Thymus (tissue), 14 donors: ENCODE data around the gene EEF1AKMT1. TPM values are rescaled to one million over a fixed set of nuclear protein-coding genes. Genes with fewer than 3 reads are reported as not detected.

Source experiments
- DNase-seq, 9 donors: peaks; one replicate each; pipeline ENCODE4 v3.0.0-alpha.2; 2013; ENCODE audit warnings: low spot score in 9 of 9, low read depth in 6 of 9, missing footprints in 1 of 9
- H3K27ac ChIP-seq, 2 donors: one replicate each; pipeline ENCODE4 v1.5.1; 2013; ENCODE audit warnings: control low read depth in 1 of 2, low read depth in 1 of 2, low read length in 1 of 2, mild to moderate bottlenecking in 1 of 2, moderate library complexity in 1 of 2
- H3K27me3 ChIP-seq, 2 donors: one replicate each; pipeline ENCODE4 v1.5.1; 2013; ENCODE audit warnings: low read length in 1 of 2; ENCODE audit not compliant: control insufficient read depth in 2 of 2, insufficient read depth in 1 of 2
- H3K36me3 ChIP-seq, 2 donors: one replicate each; pipeline ENCODE4 v1.5.1; 2013; ENCODE audit warnings: low read length in 1 of 2, mild to moderate bottlenecking in 1 of 2, moderate library complexity in 1 of 2; ENCODE audit not compliant: control insufficient read depth in 2 of 2, insufficient read depth in 2 of 2
- H3K4me1 ChIP-seq, 2 donors: one replicate each; pipeline ENCODE4 v1.5.1; 2013; ENCODE audit warnings: low read length in 2 of 2; ENCODE audit not compliant: control insufficient read depth in 2 of 2, insufficient read depth in 2 of 2
- H3K4me3 ChIP-seq, 2 donors: one replicate each; pipeline ENCODE4 v1.5.1; 2013; ENCODE audit warnings: low read length in 2 of 2, control low read depth in 1 of 2, mild to moderate bottlenecking in 1 of 2
- H3K9me3 ChIP-seq, 2 donors: one replicate each; pipeline ENCODE4 v1.5.1; 2013; ENCODE audit warnings: low read length in 1 of 2, mild to moderate bottlenecking in 1 of 2; ENCODE audit not compliant: control insufficient read depth in 2 of 2, insufficient read depth in 1 of 2
- WGBS: extraction: QIAGEN DNeasy Blood & Tissue Kit; methylation state at CpG from one replicate; pipeline ENCODE4 v1.1.7; 2013; 5-methylcytosine and 5-hydroxymethylcytosine counted together
- long read RNA-seq, 10 donors: transcript quantifications; one replicate each; lab custom pipeline, GENCODE V29; 2026
- polyA plus RNA-seq: library from polyadenylated mRNA; stranded (reverse); fragments of 200-250 nt; gene quantifications from one replicate; pipeline ENCODE4 v1.2.3, GENCODE V29; 2013
- total RNA-seq: library from RNA; stranded (reverse); fragments of 120-200 nt; gene quantifications from one replicate; pipeline ENCODE4 v1.2.4, GENCODE V29; 2013
- donor health status: healthy.

The EEF1AKMT1 gene
- 13.4 TPM for total RNA-seq
- 13.4 TPM for polyA plus RNA-seq
- long read RNA-seq, donor 1: 0 reads
- long read RNA-seq, donor 2: 0 reads
- long read RNA-seq, donor 3, transcript EEF1AKMT1-202 (5 exons, 1,042 nt): major isoform, 6 of 13 reads
- long read RNA-seq, donor 3, partial matches to known transcripts: 0 of 13 reads
- long read RNA-seq, donor 3, other reads (novel, unspliced or antisense): 6 of 13 reads
- long read RNA-seq, donor 4, partial matches to known transcripts: 0 of 2 reads
- long read RNA-seq, donor 4, other reads (novel, unspliced or antisense): 0 of 2 reads
- long read RNA-seq, donor 5, transcript EEF1AKMT1-202 (5 exons, 1,042 nt): major isoform, 14 of 26 reads
- long read RNA-seq, donor 5, partial matches to known transcripts: 6 of 26 reads
- long read RNA-seq, donor 5, other reads (novel, unspliced or antisense): 5 of 26 reads
- long read RNA-seq, donor 6, partial matches to known transcripts: 0 of 1 reads
- long read RNA-seq, donor 6, other reads (novel, unspliced or antisense): 0 of 1 reads
- long read RNA-seq, donor 7, partial matches to known transcripts: 0 of 9 reads
- long read RNA-seq, donor 7, other reads (novel, unspliced or antisense): 5 of 9 reads
- long read RNA-seq, donor 8, partial matches to known transcripts: 0 of 2 reads
- long read RNA-seq, donor 8, other reads (novel, unspliced or antisense): 0 of 2 reads
- long read RNA-seq, donor 9, partial matches to known transcripts: 0 of 2 reads
- long read RNA-seq, donor 9, other reads (novel, unspliced or antisense): 0 of 2 reads
- long read RNA-seq, donor 10, transcript EEF1AKMT1-202 (5 exons, 1,042 nt): major isoform, 5 of 5 reads
- long read RNA-seq, donor 10, partial matches to known transcripts: 0 of 5 reads
- long read RNA-seq, donor 10, other reads (novel, unspliced or antisense): 0 of 5 reads

DNA sequence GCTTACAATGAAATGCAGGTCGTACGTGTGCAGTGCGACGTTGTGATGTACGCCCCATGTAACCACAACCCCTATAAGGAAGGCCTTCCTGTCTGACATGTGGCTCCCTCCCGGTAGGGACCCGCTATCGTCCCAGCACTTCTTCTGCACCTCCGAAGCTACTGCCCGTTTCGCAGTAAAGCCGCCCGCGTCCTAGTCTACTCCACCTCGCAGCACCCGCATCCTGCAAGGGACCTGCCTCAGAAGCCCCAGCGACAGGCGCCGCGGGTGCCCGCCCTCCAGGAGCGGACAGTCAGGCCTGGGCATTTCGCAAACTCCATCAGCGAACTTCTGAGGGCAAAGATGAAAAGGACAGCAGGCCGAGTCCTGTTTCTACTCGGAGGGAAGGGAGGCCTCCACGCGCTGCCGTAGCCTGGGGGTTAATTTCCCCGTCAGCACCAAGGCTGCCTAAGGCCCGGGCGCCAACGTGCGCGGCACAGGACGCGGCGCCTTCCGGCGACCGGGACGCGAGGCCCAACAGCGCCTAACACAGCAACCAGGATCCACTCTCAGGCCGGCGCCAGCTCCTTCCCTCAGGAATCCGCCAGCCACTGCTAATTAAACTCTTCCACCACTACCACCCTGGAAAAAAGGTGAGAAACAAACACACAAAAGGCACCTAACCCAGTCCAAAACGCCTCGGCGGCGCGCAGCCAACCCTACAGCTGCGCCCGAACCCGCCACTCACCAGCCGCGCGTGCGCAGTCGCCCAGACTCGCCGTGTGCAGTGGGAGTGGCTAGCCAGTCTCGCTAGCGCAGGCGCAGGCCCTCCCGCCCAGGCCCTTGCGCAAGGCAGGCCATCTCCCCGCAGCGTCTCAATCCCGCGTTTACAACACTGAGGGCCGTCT is at the start of gene EEF1AKMT1:
EEF1AKMT1 (minus strand) TSS at position 768 of the 887 bp plus-strand sequence. CDS start 16,363 bp downstream, outside the sequence.
- peak within 1 kb of the TSS; percentile 97 to 98 for H3K27ac ChIP-seq
- WGBS: under 1% methylated on average over 72 of the region's 72 CpGs
- DNase-seq: peak; percentile 69 to 96 (median 89)

GRCh38 chr13:20823071-20823470 is 49.3 kb upstream of the EEF1AKMT1 start:
- H3K4me3 ChIP-seq: no peak overlapping the region
- H3K27me3 ChIP-seq: no peaks in the 10 kb centered on the region
- no peak for DNase-seq
- no peak overlapping the region for H3K27ac ChIP-seq
- no peaks in the 10 kb centered on the region for H3K9me3 ChIP-seq
- peaks cover 0 to 4% of the 10 kb centered on the region in 2 donors for H3K36me3 ChIP-seq
- H3K4me1 ChIP-seq: peaks cover 0 to 3% of the 10 kb centered on the region in 2 donors
- WGBS: 100% methylated on average over 1 of the region's 1 CpG

More for the DNA sequence above, at the start of gene EEF1AKMT1:
- Histone ChIP-seq H3K9me3 (peaks cover 0 to 7% of the 10 kb centered on the region in 2 donors), H3K4me1 (peaks cover 9 to 16% of the 10 kb centered on the region in 2 donors), H3K4me3 (peak within 1 kb of the TSS; percentile 65 to 83), H3K27me3 (no peaks in the 10 kb centered on the region), H3K36me3 (peaks cover 0 to 19% of the 10 kb centered on the region in 2 donors)

DNA sequence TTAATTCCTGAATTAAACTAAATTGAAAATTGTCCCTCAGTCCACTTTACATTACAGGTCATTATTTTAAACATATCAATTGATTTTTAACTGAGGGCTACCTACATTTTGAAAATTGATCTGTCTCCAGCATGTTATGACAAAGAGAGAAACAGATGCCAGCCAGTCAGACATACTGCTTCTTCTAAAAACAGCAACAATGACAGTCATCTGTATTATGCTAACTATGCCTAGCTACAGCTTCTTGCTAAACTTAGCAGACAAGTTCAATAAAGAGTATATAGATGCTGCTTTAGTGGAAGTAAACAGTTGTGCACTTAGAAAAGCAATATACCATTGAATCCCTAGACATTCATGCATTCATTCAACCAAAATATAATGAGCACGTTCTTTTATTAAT is 48.6 kb upstream of the EEF1AKMT1 start:
- DNase-seq: no peak
- no peak overlapping the region for H3K27ac ChIP-seq
- H3K4me1 ChIP-seq: peaks cover 0 to 3% of the 10 kb centered on the region in 2 donors
- no peaks in the 10 kb centered on the region for H3K9me3 ChIP-seq
- 98% methylated on average over 1 of the region's 1 CpG for WGBS
- H3K4me3 ChIP-seq: no peak overlapping the region
- no peaks in the 10 kb centered on the region for H3K27me3 ChIP-seq
- peaks cover 0 to 4% of the 10 kb centered on the region in 2 donors for H3K36me3 ChIP-seq

- H3K9me3 ChIP-seq: no peaks in the 10 kb centered on the region
- no peak overlapping the region for H3K4me3 ChIP-seq
- over 99% methylated on average over 3 of the region's 3 CpGs for WGBS
- H3K4me1 ChIP-seq: peaks cover 0 to 1% of the 10 kb centered on the region in 2 donors
- DNase-seq: no peak
- H3K36me3 ChIP-seq: peaks cover 0 to 4% of the 10 kb centered on the region in 2 donors
- H3K27ac ChIP-seq: no peak overlapping the region
- H3K27me3 ChIP-seq: no peaks in the 10 kb centered on the region
Measured at GRCh38 chr13:20819715-20820114, 46.0 kb upstream of the EEF1AKMT1 start.

- H3K27ac ChIP-seq: no peak overlapping the region
Measured at GRCh38 chr13:20815464-20815863, 41.7 kb upstream of the EEF1AKMT1 start.

DNA sequence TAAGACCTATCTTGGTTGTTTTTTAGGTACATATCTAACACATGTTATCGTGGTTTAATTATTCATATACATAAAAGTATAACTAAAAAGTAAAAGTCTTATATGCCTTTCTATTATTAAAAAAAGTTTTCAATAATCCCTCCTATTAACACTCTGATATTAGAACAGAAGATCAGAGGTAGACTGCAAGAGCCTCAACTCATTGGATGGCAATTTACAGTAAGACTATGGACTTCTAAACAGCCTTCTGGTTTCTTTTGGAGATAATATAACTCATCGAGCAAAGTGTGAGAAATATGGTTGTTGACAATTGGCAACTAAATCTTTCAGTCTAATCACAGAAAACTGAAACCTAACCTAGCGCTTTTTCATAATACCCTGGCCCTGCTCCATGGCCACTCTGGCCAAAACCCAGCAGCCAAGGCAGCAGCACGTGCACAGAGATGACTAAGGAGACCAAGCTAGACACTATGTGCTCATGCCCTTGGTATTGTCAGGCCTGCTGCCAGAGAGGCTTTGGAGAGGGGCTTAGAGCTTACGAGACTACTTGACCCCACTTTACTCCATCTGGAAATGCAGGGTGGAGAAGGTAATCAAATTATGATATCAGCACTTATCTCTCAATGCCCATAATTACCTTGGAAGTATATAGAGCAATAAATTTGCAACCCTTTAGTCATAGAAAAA is 40.6 kb upstream of the EEF1AKMT1 start:
- H3K27ac ChIP-seq: peak overlapping the region in 1 of 2 donors; percentile 7
- WGBS: 94% methylated on average over 5 of the region's 5 CpGs
- no peak for DNase-seq

More at GRCh38 chr13:20815464-20815863, 41.7 kb upstream of the EEF1AKMT1 start:
- Histone ChIP-seq H3K36me3 (peaks cover 0 to 4% of the 10 kb centered on the region in 2 donors), H3K27me3 (no peaks in the 10 kb centered on the region), H3K4me3 (no peak overlapping the region), H3K9me3 (no peaks in the 10 kb centered on the region), H3K4me1 (no peaks in the 10 kb centered on the region)
- DNase-seq: no peak
- WGBS: 96% methylated on average over 1 of the region's 1 CpG

DNA sequence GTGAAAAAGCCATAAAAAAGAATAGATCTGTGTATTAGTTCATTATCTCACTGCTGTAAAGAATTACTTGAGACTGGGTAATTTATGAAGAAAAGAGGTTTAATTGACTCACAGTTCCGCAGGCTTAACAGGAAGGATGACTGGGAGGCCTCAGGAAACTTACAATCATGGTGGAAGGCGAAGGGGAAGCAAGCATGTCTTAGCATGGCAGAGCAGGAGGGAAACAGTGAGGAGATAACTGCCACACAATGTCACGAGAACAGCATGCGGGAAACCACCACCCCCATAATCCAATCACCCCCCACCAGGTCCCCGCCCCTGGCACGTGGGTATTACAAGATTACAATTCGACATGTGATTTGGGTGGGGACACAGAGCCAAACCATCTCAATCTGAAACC is 39.1 kb upstream of the EEF1AKMT1 start:
- DNase-seq: no peak
- Histone ChIP-seq H3K27ac (no peak overlapping the region), H3K36me3 (peaks cover 5 to 11% of the 10 kb centered on the region in 2 donors), H3K4me3 (no peak overlapping the region), H3K4me1 (no peaks in the 10 kb centered on the region), H3K27me3 (no peaks in the 10 kb centered on the region), H3K9me3 (no peaks in the 10 kb centered on the region)
- 97% methylated on average over 7 of the region's 7 CpGs for WGBS

More for the DNA sequence above, 40.6 kb upstream of the EEF1AKMT1 start:
- Histone ChIP-seq H3K4me3 (no peak overlapping the region), H3K9me3 (no peaks in the 10 kb centered on the region), H3K4me1 (no peaks in the 10 kb centered on the region), H3K27me3 (no peaks in the 10 kb centered on the region), H3K36me3 (peaks cover 0 to 6% of the 10 kb centered on the region in 2 donors)

GRCh38 chr13:20810808-20811207 is 37.0 kb upstream of the EEF1AKMT1 start:
- Histone ChIP-seq H3K36me3 (peaks cover 9 to 16% of the 10 kb centered on the region in 2 donors), H3K27ac (no peak overlapping the region), H3K4me3 (no peak overlapping the region), H3K27me3 (no peaks in the 10 kb centered on the region), H3K9me3 (no peaks in the 10 kb centered on the region), H3K4me1 (no peaks in the 10 kb centered on the region)
- DNase-seq: no peak
- 96% methylated on average over 2 of the region's 2 CpGs for WGBS
